Esophagus muscularis mucosa (tissue), 4 donors: ENCODE data around the gene CDCA7. TPM values are rescaled to one million over a fixed set of nuclear protein-coding genes. Genes with fewer than 3 reads are reported as not detected.

Experiments used
- DNase-seq: peaks from one replicate; pipeline ENCODE4 v3.0.0-alpha.2; 2017; ENCODE audit errors: extremely low spot score
- H3K27ac ChIP-seq, 4 donors: fragments of 200-600 bp; sonication (generic); replicated peaks in 1 of 4; 1 replicate in 3 of 4; 2 replicates in 1 of 4; pipeline ENCODE4 v1.5.1; 2016 to 2019; ENCODE audit warnings: mild to moderate bottlenecking in 1 of 4
- H3K27me3 ChIP-seq, 4 donors: fragments of 200-600 bp; sonication (generic); one replicate each; pipeline versions ENCODE4 v1.5.1 to v1.6.0; 2016 to 2019
- H3K36me3 ChIP-seq, 4 donors: fragments of 200-600 bp; sonication (generic); one replicate each; pipeline ENCODE4 v1.5.1; 2016 to 2019
- H3K4me1 ChIP-seq, 4 donors: fragments of 200-600 bp; sonication (generic); one replicate each; pipeline ENCODE4 v1.5.1; 2016 to 2019
- H3K4me3 ChIP-seq, 4 donors: fragments of 200-600 bp; sonication (generic); 1 replicate in 2 of 4; 2 replicates in 2 of 4; pipeline ENCODE4 v1.5.1; 2016 to 2019; ENCODE audit warnings: mild to moderate bottlenecking in 4 of 4, moderate library complexity in 1 of 4
- H3K9me3 ChIP-seq, 4 donors: fragments of 200-600 bp; sonication (generic); 1 replicate in 3 of 4; 2 replicates in 1 of 4; pipeline ENCODE4 v1.5.1; 2016 to 2019
- EP300 ChIP-seq: sonication (generic); formaldehyde crosslinking; IDR thresholded peaks from one replicate; pipeline ENCODE4 v1.6.1; 2017; ENCODE audit warnings: antibody characterized with exemption
- POLR2A ChIP-seq: fragments of 450-650 bp; IDR thresholded peaks from one replicate; pipeline ENCODE4 v1.6.1; 2017; ENCODE audit warnings: antibody characterized with exemption, moderate library complexity, mild to moderate bottlenecking, low read depth
- POLR2AphosphoS5 ChIP-seq, 2 donors: sonication (generic); formaldehyde crosslinking; IDR thresholded peaks; one replicate each; pipeline ENCODE4 v1.6.1; 2017; ENCODE audit warnings: antibody characterized with exemption in 2 of 2
- WGBS: methylation state at CpG from one replicate; pipeline ENCODE4 v1.1.5; 2018; 5-methylcytosine and 5-hydroxymethylcytosine counted together
- intact Hi-C: fragments of 100-400 bp; cut with DNase I; formaldehyde crosslinking; loops from one replicate; pipeline ENCODE4 v1.15.1; 2023
- total RNA-seq, 4 donors: library from RNA; depleted of rRNA; stranded (reverse); fragments of >200 nt; gene quantifications; one replicate each; pipeline versions ENCODE4 v1.1.0 to v1.2.1, GENCODE V29; 2016
- TF ChIP-seq, protein P1 (sequence below), 3 experiments: fragments of 200-600 bp in 2 of 3; fragments of 450-650 bp in 1 of 3; sonication (generic) in 2 of 3; IDR thresholded peaks; one replicate each; pipeline ENCODE4 v1.5.1; 2017 to 2019; ENCODE audit warnings: antibody characterized with exemption in 3 of 3, mild to moderate bottlenecking in 2 of 3, moderate library complexity in 1 of 3

Gene CDCA7
- total RNA-seq, 4 donors from 2014 or later, result 0.42 to 3.1 (median 1.2) TPM

DNA sequence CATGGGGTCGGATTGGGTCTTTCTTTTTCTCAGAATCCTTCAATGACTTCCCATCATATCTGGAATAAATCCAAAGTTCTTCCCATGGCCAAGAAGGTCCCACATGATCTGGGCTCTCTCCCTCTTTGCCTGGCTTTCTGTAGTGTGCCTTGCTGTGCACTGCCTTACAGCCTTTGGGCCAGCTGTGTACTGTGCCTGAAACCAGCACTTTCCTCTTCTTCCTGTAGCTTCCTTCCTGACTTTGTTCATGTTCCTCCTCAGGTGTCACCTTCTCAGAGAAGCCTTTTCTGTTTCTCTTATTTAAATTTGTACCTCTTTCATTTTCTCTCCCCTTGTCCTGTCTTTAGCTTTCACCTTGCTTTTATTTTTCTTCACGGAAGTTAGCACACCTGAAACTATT, 4.3 kb upstream of the CDCA7 start:
- no peak overlapping the region for H3K27ac ChIP-seq
- peaks cover 0 to 42% (median 13%) of the 10 kb centered on the region in 4 donors for H3K27me3 ChIP-seq
- H3K4me3 ChIP-seq, result no peak overlapping the region
- H3K9me3 ChIP-seq, result peaks cover 0 to 14% (median 14%) of the 10 kb centered on the region in 4 donors
- DNase-seq, result no peak
- no peaks in the 10 kb centered on the region for H3K36me3 ChIP-seq
- H3K4me1 ChIP-seq, result peaks cover 4 to 18% (median 15%) of the 10 kb centered on the region in 4 donors
- TF ChIP-seq, protein P1, sequence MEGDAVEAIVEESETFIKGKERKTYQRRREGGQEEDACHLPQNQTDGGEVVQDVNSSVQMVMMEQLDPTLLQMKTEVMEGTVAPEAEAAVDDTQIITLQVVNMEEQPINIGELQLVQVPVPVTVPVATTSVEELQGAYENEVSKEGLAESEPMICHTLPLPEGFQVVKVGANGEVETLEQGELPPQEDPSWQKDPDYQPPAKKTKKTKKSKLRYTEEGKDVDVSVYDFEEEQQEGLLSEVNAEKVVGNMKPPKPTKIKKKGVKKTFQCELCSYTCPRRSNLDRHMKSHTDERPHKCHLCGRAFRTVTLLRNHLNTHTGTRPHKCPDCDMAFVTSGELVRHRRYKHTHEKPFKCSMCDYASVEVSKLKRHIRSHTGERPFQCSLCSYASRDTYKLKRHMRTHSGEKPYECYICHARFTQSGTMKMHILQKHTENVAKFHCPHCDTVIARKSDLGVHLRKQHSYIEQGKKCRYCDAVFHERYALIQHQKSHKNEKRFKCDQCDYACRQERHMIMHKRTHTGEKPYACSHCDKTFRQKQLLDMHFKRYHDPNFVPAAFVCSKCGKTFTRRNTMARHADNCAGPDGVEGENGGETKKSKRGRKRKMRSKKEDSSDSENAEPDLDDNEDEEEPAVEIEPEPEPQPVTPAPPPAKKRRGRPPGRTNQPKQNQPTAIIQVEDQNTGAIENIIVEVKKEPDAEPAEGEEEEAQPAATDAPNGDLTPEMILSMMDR (IDR thresholded peaks at IDR 0.05), result no peak
- no peak for TF ChIP-seq EP300
- no peak for TF ChIP-seq POLR2AphosphoS5 (IDR thresholded peaks at IDR 0.05)
- no peak for TF ChIP-seq POLR2A
- intact Hi-C loops, result no loop called here
- 71% methylated on average over 2 of the region's 2 CpGs for WGBS

DNA sequence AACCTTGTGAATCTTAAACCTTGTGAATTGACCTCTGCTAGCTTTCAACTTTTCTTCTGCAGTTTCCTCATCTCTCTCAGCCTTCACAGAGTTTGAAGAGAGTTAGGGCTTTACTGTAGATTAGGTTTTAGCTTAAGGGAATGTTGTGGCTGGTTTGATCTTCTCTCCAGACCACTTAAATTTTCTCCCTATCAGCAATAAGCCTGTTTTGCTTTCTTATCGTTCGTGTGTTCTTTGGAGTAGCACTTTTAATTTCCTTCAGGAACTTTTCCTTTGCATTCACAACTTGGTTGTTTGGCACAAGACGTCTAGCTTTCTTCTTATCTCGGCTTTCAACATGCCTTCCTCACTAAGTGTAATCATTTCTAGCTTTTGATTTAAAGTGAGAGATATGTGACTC, 2.8 kb upstream of the CDCA7 start:
- no peak overlapping the region for H3K27ac ChIP-seq
- TF ChIP-seq, protein P1 (IDR thresholded peaks at IDR 0.05), result no peak
- TF ChIP-seq EP300, result no peak
- TF ChIP-seq POLR2A, result no peak
- no peak for TF ChIP-seq POLR2AphosphoS5 (IDR thresholded peaks at IDR 0.05)
- H3K36me3 ChIP-seq, result no peaks in the 10 kb centered on the region
- 81% methylated on average over 4 of the region's 4 CpGs for WGBS
- peaks cover 7 to 26% (median 24%) of the 10 kb centered on the region in 4 donors for H3K4me1 ChIP-seq
- no peak overlapping the region for H3K4me3 ChIP-seq
- H3K9me3 ChIP-seq, result peaks cover 0 to under 1% (median 0%) of the 10 kb centered on the region in 4 donors
- H3K27me3 ChIP-seq, result peaks cover 0 to 53% (median 15%) of the 10 kb centered on the region in 4 donors
- intact Hi-C loops, result no loop called here
- DNase-seq, result no peak

DNA sequence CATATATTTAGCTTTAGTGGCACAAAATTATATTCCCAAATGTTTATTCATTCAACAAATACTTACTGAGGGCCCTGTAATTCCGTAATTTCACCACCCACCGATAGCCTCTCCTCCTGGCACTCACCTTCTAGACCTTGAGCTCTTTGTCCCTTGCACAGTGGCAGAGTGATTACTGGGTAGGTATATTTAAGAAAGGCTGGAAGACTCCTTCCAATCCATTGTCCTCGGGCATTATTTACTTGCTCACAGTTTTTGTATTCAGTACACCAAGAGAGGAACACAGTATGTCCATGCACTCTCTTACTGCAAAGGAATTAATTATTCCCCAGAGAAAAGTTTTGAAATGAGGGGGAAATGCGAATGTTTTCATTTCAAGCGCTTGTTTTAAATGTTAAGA, 1.1 kb upstream of the CDCA7 start:
- TF ChIP-seq POLR2A (no peak), POLR2AphosphoS5 (IDR thresholded peaks at IDR 0.05) (no peak), EP300 (no peak)
- TF ChIP-seq, protein P1 (IDR thresholded peaks at IDR 0.05), result no peak
- no peak overlapping the region for H3K27ac ChIP-seq
- H3K4me1 ChIP-seq, result peaks cover 7 to 26% (median 24%) of the 10 kb centered on the region in 4 donors
- DNase-seq, result no peak
- peaks cover 0 to 53% (median 17%) of the 10 kb centered on the region in 4 donors for H3K27me3 ChIP-seq
- H3K36me3 ChIP-seq, result no peaks in the 10 kb centered on the region
- 57% methylated on average over 5 of the region's 5 CpGs for WGBS
- H3K9me3 ChIP-seq, result no peaks in the 10 kb centered on the region
- intact Hi-C loops, result no loop called here
- H3K4me3 ChIP-seq, result no peak overlapping the region

DNA sequence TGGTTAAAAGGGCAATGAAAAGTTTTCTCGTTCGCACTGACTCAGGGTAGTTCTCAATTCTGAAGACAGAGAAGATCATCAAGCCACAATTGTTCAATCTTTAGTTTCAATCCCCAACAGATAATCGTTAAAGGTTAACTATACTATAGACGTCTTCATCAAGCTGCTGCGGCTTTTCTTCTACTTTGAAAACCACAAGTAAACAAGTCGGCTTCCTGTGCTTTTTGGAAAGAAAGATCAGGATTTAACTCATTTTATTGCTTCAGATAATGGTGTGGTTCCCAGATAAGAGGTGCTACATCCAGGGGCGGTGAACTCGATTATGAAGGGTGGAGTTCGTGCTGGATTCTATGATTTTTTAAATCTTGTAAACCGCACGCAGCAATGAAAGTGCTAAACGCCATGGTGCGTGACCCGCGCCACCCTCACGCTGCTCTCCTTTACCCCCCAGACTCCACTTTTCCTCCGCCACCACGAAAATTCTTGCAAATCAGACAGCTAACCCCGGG, 545 bp upstream of the CDCA7 start:
- intact Hi-C loops, result no loop called here
- peak overlapping the region; percentile 61 to 73 (median 68) for H3K4me3 ChIP-seq
- no peak for DNase-seq
- peak overlapping the region in 2 of 4 donors; percentile 76 to 79 for H3K27ac ChIP-seq
- peaks cover 0 to 53% (median 17%) of the 10 kb centered on the region in 4 donors for H3K27me3 ChIP-seq
- no peaks in the 10 kb centered on the region for H3K9me3 ChIP-seq
- no peak for TF ChIP-seq POLR2A
- H3K4me1 ChIP-seq, result peaks cover 7 to 26% (median 24%) of the 10 kb centered on the region in 4 donors
- no peaks in the 10 kb centered on the region for H3K36me3 ChIP-seq
- 5% methylated on average over 19 of the region's 19 CpGs for WGBS

DNA sequence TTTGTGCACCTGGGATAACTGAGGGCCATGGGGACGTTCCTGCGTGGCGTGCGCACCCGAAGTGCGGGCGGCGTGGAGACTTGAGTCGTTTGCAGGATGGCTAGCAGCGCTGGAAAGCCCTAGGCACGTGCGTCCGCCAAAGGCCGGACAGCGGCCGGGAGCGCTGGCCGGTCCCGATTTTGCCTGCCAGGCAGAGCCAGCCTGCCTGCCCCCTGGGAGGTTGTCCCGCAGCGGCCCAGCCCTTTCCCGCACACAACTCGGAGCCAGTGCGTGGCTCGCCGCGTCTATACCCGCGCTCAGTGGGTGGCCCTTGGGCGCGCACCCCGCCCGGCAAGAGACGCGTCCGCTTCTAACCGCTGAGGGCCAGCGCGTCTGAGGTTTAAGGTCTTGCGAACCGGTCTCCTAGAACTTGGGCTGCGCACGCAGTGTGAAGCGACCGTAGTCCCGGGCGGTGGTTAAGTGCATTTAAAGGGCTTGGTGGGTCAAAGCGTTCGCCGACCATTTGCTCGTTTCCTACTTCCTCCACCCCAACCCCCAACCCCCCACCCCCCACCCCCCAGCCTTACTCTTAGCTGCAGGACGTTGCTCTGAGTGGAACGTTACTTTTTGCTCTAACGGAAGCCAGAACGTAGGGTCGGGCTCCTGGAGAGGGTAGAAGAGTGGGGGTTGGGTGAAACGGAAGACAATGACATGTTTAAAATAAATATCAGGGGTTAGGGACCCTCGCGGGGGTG, 627 bp downstream of the CDCA7 start:
- under 1% methylated on average over 21 of the region's 59 CpGs for WGBS
- TF ChIP-seq POLR2AphosphoS5 (IDR thresholded peaks at IDR 0.05) (no peak), POLR2A (no peak), EP300 (no peak)
- TF ChIP-seq, protein P1 (IDR thresholded peaks at IDR 0.05), result no peak
- intact Hi-C loops, result no loop called here
- Histone ChIP-seq H3K9me3 (no peaks in the 10 kb centered on the region), H3K4me1 (peaks cover 7 to 26% (median 24%) of the 10 kb centered on the region in 4 donors), H3K27ac (peak overlapping the region in 3 of 4 donors; percentile 42 to 79 (median 76)), H3K4me3 (peak overlapping the region; percentile 61 to 73 (median 68)), H3K27me3 (peaks cover 0 to 53% (median 17%) of the 10 kb centered on the region in 4 donors), H3K36me3 (no peaks in the 10 kb centered on the region)
- DNase-seq, result no peak
